Hepatocyte (in vitro differentiated cells): ENCODE results near the gene SZRD1. TPM values are rescaled to one million over a fixed set of nuclear protein-coding genes. Genes with fewer than 3 reads are reported as not detected.

Experiments used
- DNase-seq: peaks from one replicate; pipeline ENCODE4 v3.0.0-alpha.2; 2016; ENCODE audit warnings: low spot score
- H2AFZ ChIP-seq: fragments of 200-600 bp; sonication (generic); 2 replicates; pipeline ENCODE4 v1.6.0; 2016; ENCODE audit warnings: antibody characterized with exemption, mild to moderate bottlenecking
- H3K27ac ChIP-seq: fragments of 200-600 bp; sonication (generic); 2 replicates; pipeline ENCODE4 v1.5.1; 2016; ENCODE audit warnings: mild to moderate bottlenecking
- H3K27me3 ChIP-seq: fragments of 200-600 bp; sonication (generic); 2 replicates; pipeline ENCODE4 v1.6.1; 2016
- H3K36me3 ChIP-seq: fragments of 200-600 bp; sonication (generic); replicated peaks from 2 replicates; pipeline ENCODE4 v1.5.1; 2016; ENCODE audit warnings: low read depth; ENCODE audit not compliant: insufficient read depth
- H3K4me1 ChIP-seq: fragments of 200-600 bp; sonication (generic); 2 replicates; pipeline ENCODE4 v1.5.1; 2016; ENCODE audit warnings: mild to moderate bottlenecking, moderate library complexity; ENCODE audit not compliant: insufficient read depth
- H3K4me2 ChIP-seq: fragments of 200-600 bp; sonication (generic); 2 replicates; pipeline ENCODE4 v1.6.0; 2016
- H3K4me3 ChIP-seq: fragments of 200-600 bp; sonication (generic); 2 replicates; pipeline ENCODE4 v1.5.1; 2016; ENCODE audit warnings: mild to moderate bottlenecking
- H3K79me2 ChIP-seq: fragments of 200-600 bp; sonication (generic); 2 replicates; pipeline ENCODE4 v1.6.0; 2017; ENCODE audit warnings: mild to moderate bottlenecking
- H3K9me2 ChIP-seq: fragments of 200-600 bp; sonication (generic); replicated peaks from 2 replicates; pipeline ENCODE4 v1.6.0; 2017; ENCODE audit warnings: mild to moderate bottlenecking; ENCODE audit not compliant: insufficient read depth
- H3K9me3 ChIP-seq: fragments of 200-600 bp; sonication (generic); 2 replicates; pipeline ENCODE4 v1.5.1; 2016; ENCODE audit warnings: low read depth, mild to moderate bottlenecking
- H4K20me1 ChIP-seq: fragments of 200-600 bp; sonication (generic); 2 replicates; pipeline ENCODE4 v1.6.0; 2016; ENCODE audit warnings: mild to moderate bottlenecking; ENCODE audit not compliant: insufficient read depth, poor library complexity, severe bottlenecking
- EZH2 ChIP-seq: fragments of 200-600 bp; sonication (generic); IDR thresholded peaks from 2 replicates; pipeline ENCODE4 v1.6.1; 2016; ENCODE audit warnings: antibody characterized with exemption, mild to moderate bottlenecking, borderline replicate concordance
- EZH2phosphoT487 ChIP-seq: fragments of 200-600 bp; sonication (generic); IDR thresholded peaks from one replicate; pipeline ENCODE4 v1.6.1; 2018; ENCODE audit warnings: antibody characterized with exemption, mild to moderate bottlenecking, low read depth, moderate library complexity; ENCODE audit not compliant: unreplicated experiment, severe bottlenecking
- WGBS: methylation state at CpG from one replicate; pipeline ENCODE4 v1.1.6; 2016; ENCODE audit warnings: low lambda C conversion rate; ENCODE audit errors: missing lambda C conversion rate; 5-methylcytosine and 5-hydroxymethylcytosine counted together
- polyA plus RNA-seq: library from polyadenylated mRNA; unstranded; fragments of >200 nt; fragmentation: Nextera tagmentation; extraction: Ambion mirVana; gene quantifications from 2 replicates; pipeline ENCODE4 v1.2.1, GENCODE V29; 2016
- total RNA-seq: library from RNA; depleted of rRNA; stranded (reverse); fragments of >200 nt; gene quantifications from 2 replicates; pipeline ENCODE4 v1.2.3, GENCODE V29; 2014
- TF ChIP-seq, protein P1 (sequence below): fragments of 200-600 bp; sonication (generic); IDR thresholded peaks from 2 replicates; pipeline ENCODE4 v1.5.1; 2016; ENCODE audit warnings: antibody characterized with exemption, mild to moderate bottlenecking; ENCODE audit not compliant: poor library complexity

The SZRD1 gene
- total and polyA plus RNA-seq, 2 experiments from 2014 or later, result 63.0 to 72.1 TPM

DNA sequence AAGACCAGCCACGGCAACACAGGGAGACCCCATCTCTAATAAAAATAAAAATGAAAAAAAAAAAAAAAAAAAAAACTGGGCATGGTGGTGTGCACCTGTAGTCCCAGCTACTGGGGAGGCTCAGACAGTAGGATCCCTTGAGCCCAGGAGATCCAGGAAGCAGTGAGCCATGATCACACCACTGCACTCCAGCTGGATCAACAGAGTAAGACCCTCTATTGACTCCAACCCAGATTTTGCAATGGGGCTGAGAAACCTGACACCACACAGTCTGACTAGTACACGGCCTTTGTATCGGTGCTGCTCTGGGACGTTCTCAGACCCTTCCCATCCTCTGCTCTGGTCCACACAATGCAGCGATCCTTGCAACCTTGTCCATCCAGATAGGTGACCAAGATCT, 38.4 kb downstream of the SZRD1 start:
- Histone ChIP-seq H3K4me1 (no peaks in the 10 kb centered on the region), H3K27me3 (no peaks in the 10 kb centered on the region), H3K27ac (no peak overlapping the region), H3K9me2 (no peaks in the 10 kb centered on the region), H3K4me2 (no peak overlapping the region), H3K4me3 (no peak overlapping the region), H3K9me3 (no peaks in the 10 kb centered on the region), H3K36me3 (no peaks in the 10 kb centered on the region), H3K79me2 (no peaks in the 10 kb centered on the region), H2AFZ (no peak overlapping the region), H4K20me1 (no peaks in the 10 kb centered on the region)
- WGBS, result 75% methylated on average over 5 of the region's 5 CpGs
- no peak for DNase-seq
- TF ChIP-seq EZH2, result no peak
- no peak for TF ChIP-seq EZH2phosphoT487
- TF ChIP-seq, protein P1, sequence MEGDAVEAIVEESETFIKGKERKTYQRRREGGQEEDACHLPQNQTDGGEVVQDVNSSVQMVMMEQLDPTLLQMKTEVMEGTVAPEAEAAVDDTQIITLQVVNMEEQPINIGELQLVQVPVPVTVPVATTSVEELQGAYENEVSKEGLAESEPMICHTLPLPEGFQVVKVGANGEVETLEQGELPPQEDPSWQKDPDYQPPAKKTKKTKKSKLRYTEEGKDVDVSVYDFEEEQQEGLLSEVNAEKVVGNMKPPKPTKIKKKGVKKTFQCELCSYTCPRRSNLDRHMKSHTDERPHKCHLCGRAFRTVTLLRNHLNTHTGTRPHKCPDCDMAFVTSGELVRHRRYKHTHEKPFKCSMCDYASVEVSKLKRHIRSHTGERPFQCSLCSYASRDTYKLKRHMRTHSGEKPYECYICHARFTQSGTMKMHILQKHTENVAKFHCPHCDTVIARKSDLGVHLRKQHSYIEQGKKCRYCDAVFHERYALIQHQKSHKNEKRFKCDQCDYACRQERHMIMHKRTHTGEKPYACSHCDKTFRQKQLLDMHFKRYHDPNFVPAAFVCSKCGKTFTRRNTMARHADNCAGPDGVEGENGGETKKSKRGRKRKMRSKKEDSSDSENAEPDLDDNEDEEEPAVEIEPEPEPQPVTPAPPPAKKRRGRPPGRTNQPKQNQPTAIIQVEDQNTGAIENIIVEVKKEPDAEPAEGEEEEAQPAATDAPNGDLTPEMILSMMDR, result no peak

DNA sequence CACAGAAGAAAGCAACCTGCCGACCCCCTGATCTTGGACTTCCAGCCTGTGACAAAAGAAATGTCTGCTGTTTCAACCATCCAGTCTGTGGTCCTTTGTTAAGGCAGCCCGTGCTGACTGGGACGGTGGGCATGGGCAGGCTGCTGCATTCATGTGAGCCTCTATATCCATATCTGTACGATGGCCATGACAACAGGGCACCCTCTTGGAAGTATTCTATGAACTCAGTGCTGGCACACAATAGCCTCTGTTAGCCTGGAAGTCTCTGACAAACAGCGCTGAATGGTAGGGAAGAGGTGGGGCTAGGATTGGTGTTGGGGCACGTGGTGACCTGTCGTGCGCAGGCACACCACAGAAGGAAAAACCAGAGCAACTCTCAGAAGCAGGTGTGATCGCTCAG, 39.8 kb downstream of the SZRD1 start:
- H3K27me3 ChIP-seq, result no peaks in the 10 kb centered on the region
- H3K36me3 ChIP-seq, result no peaks in the 10 kb centered on the region
- no peaks in the 10 kb centered on the region for H3K9me2 ChIP-seq
- TF ChIP-seq EZH2phosphoT487, result no peak
- no peak for TF ChIP-seq EZH2
- no peak overlapping the region for H3K4me2 ChIP-seq
- no peaks in the 10 kb centered on the region for H3K79me2 ChIP-seq
- no peak overlapping the region for H3K4me3 ChIP-seq
- H4K20me1 ChIP-seq, result no peaks in the 10 kb centered on the region
- no peaks in the 10 kb centered on the region for H3K9me3 ChIP-seq
- H3K27ac ChIP-seq, result no peak overlapping the region
- DNase-seq, result no peak
- WGBS, result 94% methylated on average over 9 of the region's 9 CpGs
- no peak overlapping the region for H2AFZ ChIP-seq
- H3K4me1 ChIP-seq, result no peaks in the 10 kb centered on the region

DNA sequence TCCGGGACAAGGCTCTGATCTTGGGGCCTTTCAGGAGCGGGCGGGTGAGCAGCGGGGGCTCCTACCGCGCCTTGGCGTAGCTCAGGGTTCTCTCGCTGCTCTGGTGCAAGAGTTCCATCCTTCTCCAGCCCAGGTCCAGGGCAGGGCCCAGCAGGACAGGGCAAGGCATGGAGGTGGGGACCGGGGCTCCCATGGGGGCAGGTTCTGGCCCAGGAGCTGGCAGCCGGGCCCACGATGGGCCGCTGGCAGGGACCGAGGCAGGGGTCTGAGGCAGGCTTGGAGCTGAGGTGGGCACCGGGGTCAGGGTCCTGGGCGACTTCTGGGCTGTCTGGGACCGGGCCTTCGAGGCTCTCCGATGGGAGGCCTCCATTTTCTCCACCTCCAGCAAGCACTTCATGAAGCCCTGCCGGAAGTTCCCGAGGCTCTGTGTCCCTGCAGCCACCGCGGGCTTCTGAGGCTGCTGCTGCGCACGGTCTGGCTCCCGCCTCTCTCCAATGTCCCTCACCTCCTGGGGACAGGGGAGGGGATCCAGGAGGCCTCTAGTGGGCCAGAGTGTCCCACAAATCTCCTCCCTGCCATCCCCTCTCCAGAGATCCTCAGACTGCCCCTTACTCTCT, 42.6 kb downstream of the SZRD1 start:
- H3K4me2 ChIP-seq, result no peak overlapping the region
- H3K9me2 ChIP-seq, result no peaks in the 10 kb centered on the region
- H2AFZ ChIP-seq, result no peak overlapping the region
- H3K36me3 ChIP-seq, result no peaks in the 10 kb centered on the region
- 92% methylated on average over 25 of the region's 25 CpGs for WGBS
- DNase-seq, result no peak
- no peaks in the 10 kb centered on the region for H3K79me2 ChIP-seq
- no peaks in the 10 kb centered on the region for H3K4me1 ChIP-seq
- no peak overlapping the region for H3K4me3 ChIP-seq
- no peaks in the 10 kb centered on the region for H3K27me3 ChIP-seq
- H4K20me1 ChIP-seq, result no peaks in the 10 kb centered on the region
- no peak overlapping the region for H3K27ac ChIP-seq
- TF ChIP-seq, protein P1, result no peak
- no peak for TF ChIP-seq EZH2
- no peak for TF ChIP-seq EZH2phosphoT487
- H3K9me3 ChIP-seq, result no peaks in the 10 kb centered on the region

DNA sequence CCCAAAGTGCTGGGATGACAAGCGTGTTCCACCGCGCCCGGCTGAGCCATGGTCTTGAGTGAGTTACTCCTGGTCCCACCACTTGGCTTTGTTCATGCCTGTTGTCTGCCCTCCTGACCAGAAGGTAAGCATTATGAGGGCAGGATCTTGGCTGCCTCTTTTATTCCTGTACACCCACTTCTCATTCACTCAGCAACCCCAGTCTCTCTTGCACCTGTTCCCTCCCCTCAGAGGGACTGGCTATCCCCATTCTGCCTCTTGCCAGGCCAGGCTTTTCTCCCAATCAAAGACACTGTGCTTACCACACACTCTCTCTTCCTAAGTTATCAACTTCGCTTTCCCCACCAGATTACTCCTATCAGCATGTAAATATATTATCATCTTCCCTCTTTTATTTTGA, 43.8 kb downstream of the SZRD1 start:
- H3K4me3 ChIP-seq, result no peak overlapping the region
- no peaks in the 10 kb centered on the region for H4K20me1 ChIP-seq
- no peak overlapping the region for H3K27ac ChIP-seq
- TF ChIP-seq, protein P1, result no peak
- TF ChIP-seq EZH2phosphoT487 (no peak), EZH2 (no peak)
- no peaks in the 10 kb centered on the region for H3K4me1 ChIP-seq
- no peaks in the 10 kb centered on the region for H3K27me3 ChIP-seq
- no peak overlapping the region for H3K4me2 ChIP-seq
- H2AFZ ChIP-seq, result no peak overlapping the region
- WGBS, result 95% methylated on average over 5 of the region's 5 CpGs
- H3K79me2 ChIP-seq, result no peaks in the 10 kb centered on the region
- H3K9me2 ChIP-seq, result no peaks in the 10 kb centered on the region
- H3K36me3 ChIP-seq, result no peaks in the 10 kb centered on the region
- no peak for DNase-seq
- no peaks in the 10 kb centered on the region for H3K9me3 ChIP-seq
